OCI-LY1 (cell line): ENCODE measurements around the gene LEMD3.

Experiments
- H2AFZ ChIP-seq: fragments of 200-600 bp; sonication (generic), shearing (Covaris generic); 2 replicates; pipeline ENCODE4 v1.6.0; 2014; ENCODE audit warnings: antibody characterized with exemption, mild to moderate bottlenecking, low read length
- H3F3A ChIP-seq: fragments of 200-600 bp; sonication (generic), shearing (Covaris generic); 2 replicates; pipeline ENCODE4 v1.6.0; 2014; ENCODE audit warnings: mild to moderate bottlenecking, antibody characterized with exemption, low read length, moderate library complexity; ENCODE audit not compliant: insufficient read depth
- H3K27ac ChIP-seq: fragments of 200-600 bp; sonication (generic); 2 replicates; pipeline ENCODE4 v1.5.1; 2014; ENCODE audit warnings: low read length, mixed run types, mild to moderate bottlenecking, low read depth; ENCODE audit not compliant: poor library complexity, severe bottlenecking
- H3K27me3 ChIP-seq: fragments of 200-600 bp; sonication (generic); 2 replicates; pipeline ENCODE4 v1.6.0; 2014; ENCODE audit warnings: antibody characterized with exemption, mild to moderate bottlenecking, low read length, moderate library complexity; ENCODE audit not compliant: insufficient read depth
- H3K36me3 ChIP-seq: fragments of 200-600 bp; sonication (generic); 2 replicates; pipeline ENCODE4 v1.6.1; 2014; ENCODE audit warnings: mild to moderate bottlenecking, antibody characterized with exemption, low read length, moderate library complexity, mixed read lengths; ENCODE audit not compliant: insufficient read depth
- H3K4me1 ChIP-seq: fragments of 200-600 bp; sonication (generic); 2 replicates; pipeline ENCODE4 v1.5.1; 2014; ENCODE audit warnings: mild to moderate bottlenecking, low read length, moderate library complexity; ENCODE audit not compliant: insufficient read depth, severe bottlenecking
- H3K4me2 ChIP-seq: fragments of 200-600 bp; sonication (generic), shearing (Covaris generic); 2 replicates; pipeline ENCODE4 v1.6.1; 2014; ENCODE audit warnings: low read length
- H3K4me3 ChIP-seq: fragments of 200-600 bp; sonication (generic); 2 replicates; pipeline ENCODE4 v1.5.1; 2014; ENCODE audit warnings: low read length, low read depth, mild to moderate bottlenecking, mixed read lengths; ENCODE audit not compliant: poor library complexity, severe bottlenecking
- H3K79me2 ChIP-seq: fragments of 200-600 bp; shearing (Covaris generic); 2 replicates; pipeline ENCODE4 v1.6.1; 2016; ENCODE audit warnings: mixed run types, low read length, mixed read lengths; ENCODE audit not compliant: insufficient read depth
- H3K9ac ChIP-seq: fragments of 200-600 bp; sonication (generic), shearing (Covaris generic); 2 replicates; pipeline ENCODE4 v1.6.1; 2014; ENCODE audit warnings: mild to moderate bottlenecking, low read length, mixed read lengths
- H3K9me2 ChIP-seq: fragments of 200-600 bp; sonication (generic), shearing (Covaris generic); 2 replicates; pipeline ENCODE4 v1.6.1; 2014; ENCODE audit warnings: low read depth, mild to moderate bottlenecking, low read length, mixed read lengths
- H3K9me3 ChIP-seq: fragments of 200-600 bp; shearing (Covaris generic); 2 replicates; pipeline ENCODE4 v1.6.1; 2014; ENCODE audit warnings: low read length, mixed read lengths
- H4K20me1 ChIP-seq: fragments of 200-600 bp; sonication (generic), shearing (Covaris generic); 2 replicates; pipeline ENCODE4 v1.6.0; 2016; ENCODE audit warnings: mild to moderate bottlenecking, low read length; ENCODE audit not compliant: insufficient read depth
- EZH2 ChIP-seq: fragments of 200-600 bp; sonication (generic), shearing (Covaris generic); IDR thresholded peaks from 2 replicates; pipeline ENCODE4 v1.8.0; 2017; ENCODE audit warnings: borderline replicate concordance, mixed run types, mild to moderate bottlenecking, antibody characterized with exemption, low read length, moderate library complexity, mixed read lengths
- TF ChIP-seq, protein P1 (sequence below): fragments of 200-600 bp; sonication (generic), shearing (Covaris generic); IDR thresholded peaks from 2 replicates; pipeline ENCODE4 v1.5.1; 2017; ENCODE audit warnings: mild to moderate bottlenecking, antibody characterized with exemption, low read length, moderate library complexity, mixed read lengths

LEMD3 gene

DNA sequence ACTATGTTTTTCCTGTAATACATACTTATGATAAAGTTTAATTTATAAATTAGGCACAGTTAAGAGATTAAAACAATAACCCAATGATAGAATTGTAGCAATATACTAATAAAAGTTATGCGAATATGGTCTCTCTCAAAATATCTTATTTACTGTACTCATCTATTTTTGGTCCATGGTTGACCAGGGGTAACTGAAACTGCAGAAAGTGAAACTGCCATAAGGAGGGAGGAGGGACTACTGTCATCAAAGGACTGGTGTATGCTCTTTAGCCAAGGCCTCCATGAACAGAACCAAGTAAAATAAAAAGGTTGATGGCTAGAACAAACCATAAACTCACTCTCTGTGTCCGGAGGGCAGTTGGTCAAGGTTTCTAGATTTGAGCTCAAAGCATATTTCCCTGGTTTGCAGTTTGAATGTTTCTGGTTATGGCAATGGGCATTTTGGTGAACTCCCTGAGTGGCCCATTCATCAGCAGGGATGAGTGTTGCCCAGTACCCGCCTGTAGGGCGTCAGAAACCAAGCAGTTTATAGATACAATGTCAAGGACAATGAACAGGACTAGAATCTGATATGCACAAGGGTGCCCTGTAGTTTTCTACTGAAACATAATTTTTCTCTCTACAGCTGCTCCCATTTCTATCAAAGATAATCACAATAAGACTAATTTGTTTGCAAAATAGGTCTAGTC is 19.8 kb downstream of the LEMD3 start:
- no peak overlapping the region for H2AFZ ChIP-seq
- H3F3A ChIP-seq, result no peaks in the 10 kb centered on the region
- no peaks in the 10 kb centered on the region for H3K9me3 ChIP-seq
- H3K79me2 ChIP-seq, result peaks cover 53% of the 10 kb centered on the region
- H3K4me3 ChIP-seq, result no peak overlapping the region
- H3K4me1 ChIP-seq, result peaks cover 39% of the 10 kb centered on the region
- peaks cover 18% of the 10 kb centered on the region; the same call in 1 of the 2 replicates for H3K36me3 ChIP-seq
- H4K20me1 ChIP-seq, result no peaks in the 10 kb centered on the region
- no peaks in the 10 kb centered on the region for H3K27me3 ChIP-seq
- H3K9me2 ChIP-seq, result no peaks in the 10 kb centered on the region
- H3K4me2 ChIP-seq, result peak overlapping the region; percentile 11; the same call in 1 of the 2 replicates
- no peak overlapping the region for H3K9ac ChIP-seq
- TF ChIP-seq, protein P1, sequence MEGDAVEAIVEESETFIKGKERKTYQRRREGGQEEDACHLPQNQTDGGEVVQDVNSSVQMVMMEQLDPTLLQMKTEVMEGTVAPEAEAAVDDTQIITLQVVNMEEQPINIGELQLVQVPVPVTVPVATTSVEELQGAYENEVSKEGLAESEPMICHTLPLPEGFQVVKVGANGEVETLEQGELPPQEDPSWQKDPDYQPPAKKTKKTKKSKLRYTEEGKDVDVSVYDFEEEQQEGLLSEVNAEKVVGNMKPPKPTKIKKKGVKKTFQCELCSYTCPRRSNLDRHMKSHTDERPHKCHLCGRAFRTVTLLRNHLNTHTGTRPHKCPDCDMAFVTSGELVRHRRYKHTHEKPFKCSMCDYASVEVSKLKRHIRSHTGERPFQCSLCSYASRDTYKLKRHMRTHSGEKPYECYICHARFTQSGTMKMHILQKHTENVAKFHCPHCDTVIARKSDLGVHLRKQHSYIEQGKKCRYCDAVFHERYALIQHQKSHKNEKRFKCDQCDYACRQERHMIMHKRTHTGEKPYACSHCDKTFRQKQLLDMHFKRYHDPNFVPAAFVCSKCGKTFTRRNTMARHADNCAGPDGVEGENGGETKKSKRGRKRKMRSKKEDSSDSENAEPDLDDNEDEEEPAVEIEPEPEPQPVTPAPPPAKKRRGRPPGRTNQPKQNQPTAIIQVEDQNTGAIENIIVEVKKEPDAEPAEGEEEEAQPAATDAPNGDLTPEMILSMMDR, result no peak
- no peak for TF ChIP-seq EZH2
- H3K27ac ChIP-seq, result peak overlapping the region; percentile 66

DNA sequence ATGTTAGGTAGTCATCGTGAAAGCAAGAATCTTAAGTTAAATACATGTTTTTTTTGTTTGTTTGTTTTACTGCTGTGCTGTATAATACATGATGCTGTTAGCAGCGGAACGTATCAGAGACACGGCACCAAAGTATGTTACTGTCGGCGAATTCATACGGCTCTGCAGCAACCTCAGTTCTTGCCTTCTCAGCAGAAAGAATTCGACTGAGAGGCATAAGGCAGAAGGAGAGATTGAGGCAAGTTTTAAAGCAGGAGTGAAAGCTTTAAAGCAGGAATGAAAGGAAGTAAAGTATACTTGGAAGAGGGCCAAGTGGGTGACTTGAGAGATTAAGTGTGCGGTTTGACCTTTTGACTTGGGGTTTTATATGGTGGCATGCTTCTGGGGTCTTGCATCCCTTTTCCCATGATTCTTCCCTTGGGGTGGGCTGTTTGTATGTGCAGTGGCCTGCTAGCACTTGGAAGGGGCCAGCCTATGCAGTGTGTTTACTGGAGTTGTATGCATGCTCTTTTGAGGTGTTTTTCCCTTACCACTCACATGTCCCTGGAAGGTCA is 23.7 kb downstream of the LEMD3 start:
- Histone ChIP-seq H3K27me3 (no peaks in the 10 kb centered on the region), H3K9me3 (no peaks in the 10 kb centered on the region), H3K9me2 (no peaks in the 10 kb centered on the region), H3K79me2 (peaks cover 63% of the 10 kb centered on the region), H2AFZ (no peak overlapping the region), H3K36me3 (peaks cover 36% of the 10 kb centered on the region), H3K27ac (no peak overlapping the region), H3K4me1 (peaks cover 24% of the 10 kb centered on the region), H3K4me2 (no peak overlapping the region), H3K4me3 (no peak overlapping the region), H4K20me1 (no peaks in the 10 kb centered on the region), H3F3A (no peaks in the 10 kb centered on the region), H3K9ac (no peak overlapping the region)
- TF ChIP-seq, protein P1, result no peak
- TF ChIP-seq EZH2, result no peak

DNA sequence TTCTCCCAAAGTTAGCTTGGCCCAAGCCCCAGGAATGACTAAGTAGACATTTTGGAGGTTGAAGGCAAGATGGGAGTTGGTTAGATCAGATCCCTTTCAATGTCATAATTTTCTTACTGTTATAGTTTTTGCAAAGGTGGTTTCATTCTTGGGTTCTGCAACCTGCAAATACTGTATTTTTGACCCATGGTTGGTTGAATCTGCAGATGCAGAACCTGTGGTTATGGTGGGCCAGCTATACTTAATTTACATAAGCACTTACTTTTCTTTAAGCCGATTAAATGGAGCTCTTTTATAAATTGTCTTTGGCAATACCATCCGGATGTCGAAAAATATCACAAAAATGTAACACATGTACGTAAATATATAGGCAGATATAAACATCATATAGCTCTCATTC is 25.6 kb downstream of the LEMD3 start:
- Histone ChIP-seq H3K9me3 (no peaks in the 10 kb centered on the region), H3K4me2 (no peak overlapping the region), H3F3A (no peaks in the 10 kb centered on the region), H3K9ac (no peak overlapping the region), H3K27me3 (no peaks in the 10 kb centered on the region), H4K20me1 (no peaks in the 10 kb centered on the region), H2AFZ (no peak overlapping the region), H3K4me3 (no peak overlapping the region), H3K79me2 (peaks cover 62% of the 10 kb centered on the region), H3K9me2 (no peaks in the 10 kb centered on the region), H3K4me1 (peaks cover 5% of the 10 kb centered on the region), H3K27ac (no peak overlapping the region), H3K36me3 (peaks cover 41% of the 10 kb centered on the region)
- no peak for TF ChIP-seq EZH2
- TF ChIP-seq, protein P1, result no peak
